ENCODE measurements around the gene SERPINB13.
"Not testable (repeated sequence)": the region's sequence is repeated elsewhere in the genome, so short reads cannot be mapped to it uniquely, and the experiment has no call there.

Gene SERPINB13

DNA sequence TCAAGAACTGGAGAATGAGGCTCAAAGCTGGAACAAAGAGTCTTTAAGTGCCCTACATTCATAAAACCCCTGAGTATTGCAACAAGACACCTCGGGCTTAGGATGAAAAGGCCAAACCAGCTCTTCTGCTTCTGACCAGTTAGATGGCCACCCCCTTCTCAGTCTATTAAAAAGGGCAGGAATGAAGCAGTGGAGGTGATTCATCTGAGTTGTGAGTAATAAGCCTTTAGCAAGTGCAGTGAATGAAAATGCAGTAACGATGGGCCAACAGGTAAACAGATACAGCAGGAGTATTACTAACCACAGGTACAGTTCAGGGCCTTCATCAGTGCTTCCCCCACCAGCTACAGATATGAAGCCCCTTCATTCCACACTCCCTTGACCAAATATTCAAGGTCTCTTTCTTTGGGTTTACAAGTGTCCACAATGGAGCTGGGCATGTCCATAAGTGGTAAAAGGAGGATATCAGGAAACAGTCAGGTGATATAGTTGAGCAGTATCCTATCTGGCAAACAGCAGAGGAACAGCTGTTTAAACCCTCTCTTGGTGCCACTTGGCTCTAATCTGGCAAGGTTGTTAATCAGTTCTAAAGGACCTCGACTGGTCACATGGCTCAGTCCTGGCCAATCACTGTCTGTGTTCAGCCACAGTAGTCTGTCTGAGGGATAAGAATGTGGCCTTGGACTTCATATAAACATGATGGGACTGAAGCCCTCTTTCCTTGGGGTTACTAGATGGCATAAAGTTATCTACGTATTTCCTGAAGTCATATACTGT is 17.8 kb downstream of the SERPINB13 start:
- H3K36me3 Mint-ChIP-seq (ENCODE audit: low read depth) = no peaks in the 10 kb centered on the region
- DNase-seq (no peak), ATAC-seq (no peak)
- no peak overlapping the region for H3K4me3 Mint-ChIP-seq
- no peaks in the 10 kb centered on the region for H3K9me3 Mint-ChIP-seq
- peaks cover 4% of the 10 kb centered on the region for H3K27me3 Mint-ChIP-seq
- no peaks in the 10 kb centered on the region for H3K4me1 Mint-ChIP-seq
- H3K27ac Mint-ChIP-seq = no peak overlapping the region

DNA sequence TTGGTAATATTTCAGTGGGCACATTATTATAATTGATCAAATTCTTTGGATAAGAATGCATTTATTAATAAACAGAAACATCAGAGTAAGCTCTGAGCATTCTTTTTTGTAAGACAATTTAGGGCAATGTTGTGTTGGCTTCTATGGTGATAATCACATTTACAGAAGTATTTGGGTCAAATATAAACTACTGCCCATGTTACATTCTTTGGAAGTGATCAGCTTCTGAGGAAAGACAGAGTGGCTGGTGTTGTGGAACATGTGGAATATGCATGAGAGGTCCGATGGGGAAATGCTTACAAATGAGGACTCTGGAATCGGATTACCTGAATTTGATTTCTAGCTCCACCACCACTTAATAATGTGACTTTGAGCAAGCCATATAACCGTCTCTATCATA is 19.4 kb downstream of the SERPINB13 start:
- ATAC-seq = no peak
- H3K9me3 Mint-ChIP-seq = no peaks in the 10 kb centered on the region
- H3K4me3 Mint-ChIP-seq = no peak overlapping the region
- peaks cover 4% of the 10 kb centered on the region for H3K27me3 Mint-ChIP-seq
- H3K4me1 Mint-ChIP-seq = no peaks in the 10 kb centered on the region
- H3K27ac Mint-ChIP-seq = no peak overlapping the region
- H3K36me3 Mint-ChIP-seq (ENCODE audit: low read depth) = no peaks in the 10 kb centered on the region
- DNase-seq = no peak

DNA sequence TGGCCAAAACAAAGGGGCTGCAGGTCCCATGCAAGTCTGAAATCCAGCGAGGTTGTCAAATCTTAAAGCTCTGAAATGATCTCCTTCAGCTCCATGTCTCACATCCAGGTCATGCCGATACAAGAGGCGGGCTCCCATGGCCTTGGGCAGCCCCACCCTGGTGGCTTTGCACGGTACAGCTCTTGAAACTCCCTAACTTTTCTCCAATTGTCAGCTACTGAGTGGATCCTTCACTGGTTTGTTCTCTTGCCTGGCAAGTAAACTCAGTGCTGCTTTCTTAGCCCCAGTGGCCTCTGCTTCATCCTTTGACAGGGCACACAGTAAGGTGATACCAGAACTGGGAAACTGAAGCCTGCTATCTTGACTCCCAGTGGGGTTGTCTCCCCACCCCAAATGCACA is 26.3 kb downstream of the SERPINB13 start:
- Mint-ChIP-seq H3K4me1 (no peaks in the 10 kb centered on the region), H3K27ac (no peak overlapping the region), H3K9me3 (no peaks in the 10 kb centered on the region), H3K4me3 (no peak overlapping the region), H3K27me3 (peaks cover 4% of the 10 kb centered on the region), H3K36me3 (ENCODE audit: low read depth) (no peaks in the 10 kb centered on the region)
- no peak for DNase-seq
- no peak for ATAC-seq

DNA sequence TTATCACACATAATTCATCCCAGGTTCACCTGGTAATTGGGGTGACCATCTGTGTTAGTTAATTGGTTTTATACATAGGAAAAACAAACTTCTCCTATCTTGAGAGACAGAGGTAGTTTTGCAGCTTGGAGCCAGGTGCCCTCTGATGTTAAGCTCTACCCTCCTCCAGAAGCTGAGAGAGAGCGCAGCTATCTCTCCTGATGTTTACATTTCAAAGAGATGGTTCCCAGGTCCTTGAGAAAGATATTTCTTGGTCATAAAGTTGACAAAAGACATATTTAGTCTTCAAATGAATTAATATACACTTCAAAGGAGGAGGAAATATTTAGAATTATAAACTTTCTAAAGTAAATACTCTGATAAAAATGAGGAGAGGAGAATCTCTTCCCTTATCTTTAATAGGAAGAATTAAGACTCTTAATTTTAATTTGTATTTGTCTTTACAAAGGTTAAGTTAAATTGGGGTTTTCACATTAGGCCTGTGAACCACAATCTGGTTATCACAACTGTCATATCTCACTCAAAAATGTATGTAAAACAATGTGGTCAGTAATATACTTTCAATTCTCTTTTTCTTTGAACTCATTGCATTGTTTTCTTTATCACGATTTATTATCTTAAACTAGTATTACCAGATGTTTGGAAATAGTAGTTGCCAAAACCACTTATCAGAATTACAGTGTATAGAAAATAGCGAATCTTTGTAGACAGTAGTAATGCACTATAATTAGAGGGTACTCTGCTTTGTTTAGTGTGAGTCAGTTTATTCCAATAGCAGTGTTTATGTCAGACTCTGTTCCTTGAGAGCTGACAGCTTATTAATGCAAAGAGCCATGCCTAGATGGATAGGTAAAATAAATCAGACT is 30.1 kb downstream of the SERPINB13 start:
- Mint-ChIP-seq H3K4me3 (no peak overlapping the region), H3K36me3 (ENCODE audit: low read depth) (no peaks in the 10 kb centered on the region), H3K27ac (no peak overlapping the region), H3K9me3 (peaks cover 9% of the 10 kb centered on the region), H3K27me3 (peaks cover 4% of the 10 kb centered on the region), H3K4me1 (no peaks in the 10 kb centered on the region)
- DNase-seq (no peak), ATAC-seq (no peak)

DNA sequence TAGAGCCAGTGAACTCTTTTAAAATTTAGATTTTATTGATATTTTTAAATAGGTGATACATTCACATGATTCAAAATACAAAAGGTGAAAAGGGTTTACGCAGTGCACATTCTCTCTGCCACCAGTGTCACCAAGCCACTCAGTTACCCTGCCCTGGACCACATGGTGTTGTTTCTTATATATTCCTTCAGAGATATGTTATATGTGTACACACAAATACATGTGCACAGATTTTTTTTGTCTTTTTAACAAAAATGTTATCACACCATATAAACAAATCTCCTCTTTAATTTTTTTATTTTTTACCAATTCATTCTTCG is 30.7 kb downstream of the SERPINB13 start:
- no peak for ATAC-seq
- Mint-ChIP-seq H3K27ac (no peak overlapping the region), H3K4me1 (no peaks in the 10 kb centered on the region), H3K4me3 (no peak overlapping the region), H3K9me3 (peaks cover 9% of the 10 kb centered on the region), H3K36me3 (ENCODE audit: low read depth) (no peaks in the 10 kb centered on the region), H3K27me3 (peaks cover 1% of the 10 kb centered on the region)
- no peak for DNase-seq

DNA sequence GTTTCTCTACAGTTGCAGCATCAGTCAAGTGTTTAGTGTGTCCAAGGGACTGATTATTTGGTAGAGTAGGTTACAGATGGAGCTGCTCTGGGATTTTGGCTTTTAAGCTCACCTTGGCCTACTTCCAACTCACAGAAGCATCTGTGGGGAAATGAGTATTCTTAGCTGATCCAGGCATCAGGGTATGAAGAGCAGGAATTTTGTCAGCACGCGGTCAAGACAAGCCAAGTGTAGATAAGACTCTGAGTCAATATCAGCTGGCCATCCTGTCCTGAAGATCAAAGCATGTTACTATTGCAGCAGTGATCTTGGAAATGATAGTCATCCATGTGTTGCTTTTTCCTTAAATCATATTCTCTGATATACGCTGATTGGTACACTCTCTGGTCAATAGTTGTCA is 32.5 kb downstream of the SERPINB13 start:
- no peak for ATAC-seq
- Mint-ChIP-seq H3K27me3 (no peaks in the 10 kb centered on the region), H3K9me3 (peaks cover 23% of the 10 kb centered on the region), H3K4me1 (no peaks in the 10 kb centered on the region), H3K27ac (no peak overlapping the region), H3K36me3 (ENCODE audit: low read depth) (no peaks in the 10 kb centered on the region), H3K4me3 (no peak overlapping the region)
- no peak for DNase-seq

DNA sequence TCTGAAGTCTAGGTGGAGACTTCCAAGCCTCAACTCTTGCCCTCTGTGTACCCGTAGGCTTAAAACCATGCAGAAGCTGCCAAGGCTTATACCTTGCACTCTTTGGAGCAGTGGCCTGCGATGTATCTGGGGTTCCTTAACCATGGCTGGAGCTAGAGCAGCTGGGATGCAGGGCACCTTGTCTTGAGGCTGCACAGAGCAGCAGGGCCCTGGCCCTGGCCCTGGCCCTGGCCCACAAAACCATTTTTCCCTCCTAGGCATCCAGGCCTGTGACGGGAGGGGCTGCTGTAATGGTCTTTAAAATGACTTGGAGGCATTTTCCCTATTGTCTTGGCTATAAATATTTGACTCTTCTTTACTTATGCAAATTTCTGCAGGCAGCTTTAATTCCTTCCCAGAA is 37.7 kb downstream of the SERPINB13 start:
- Mint-ChIP-seq H3K4me1 (no peaks in the 10 kb centered on the region), H3K4me3 (no peak overlapping the region), H3K9me3 (peaks cover 46% of the 10 kb centered on the region), H3K27ac (no peak overlapping the region), H3K36me3 (ENCODE audit: low read depth) (no peaks in the 10 kb centered on the region), H3K27me3 (no peaks in the 10 kb centered on the region)
- no peak for DNase-seq
- ATAC-seq = no peak

DNA sequence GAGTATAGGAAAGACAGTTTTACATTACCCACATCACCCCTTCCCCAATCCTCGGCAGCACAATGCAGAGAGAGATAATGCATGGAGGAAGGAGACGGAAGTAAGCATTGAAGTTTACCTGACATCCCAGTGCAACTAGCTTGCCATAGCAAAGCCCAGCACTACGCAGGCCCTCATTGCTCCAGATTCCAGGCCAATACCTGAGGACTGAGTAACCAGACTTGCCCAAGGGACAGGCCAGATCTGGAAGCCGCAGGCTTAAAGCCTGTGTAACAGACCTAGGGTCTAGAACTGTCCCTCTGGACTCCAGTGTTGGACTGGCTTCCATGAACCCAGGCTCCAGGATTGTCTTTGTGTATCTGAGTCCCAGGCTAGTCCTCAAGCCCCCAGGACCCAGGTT is 39.3 kb downstream of the SERPINB13 start:
- Mint-ChIP-seq H3K9me3 (peaks cover 43% of the 10 kb centered on the region), H3K27ac (no peak overlapping the region), H3K27me3 (no peaks in the 10 kb centered on the region), H3K4me1 (no peaks in the 10 kb centered on the region), H3K36me3 (ENCODE audit: low read depth) (no peaks in the 10 kb centered on the region), H3K4me3 (no peak overlapping the region)
- DNase-seq (no peak), ATAC-seq (no peak)

DNA sequence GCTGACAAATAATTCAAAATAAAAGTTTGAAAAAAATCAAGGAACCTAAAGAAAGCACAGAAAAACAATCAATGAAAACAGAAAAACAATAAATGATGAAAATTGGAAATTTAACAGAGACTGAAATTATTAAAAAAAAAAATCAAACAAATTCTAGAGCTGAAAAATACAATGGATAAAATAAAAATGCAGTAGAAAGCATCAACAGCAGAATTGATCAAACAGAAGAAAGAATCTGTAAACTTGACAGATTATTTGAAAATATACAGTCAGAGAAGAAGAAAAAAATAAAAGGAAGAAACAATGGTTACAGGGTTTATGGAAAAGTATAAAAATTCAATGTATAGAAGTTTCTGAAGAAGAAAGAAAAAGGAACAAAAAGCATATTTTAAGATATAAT is 40.7 kb downstream of the SERPINB13 start:
- no peak overlapping the region for H3K27ac Mint-ChIP-seq
- DNase-seq = no peak
- no peaks in the 10 kb centered on the region for H3K36me3 Mint-ChIP-seq (ENCODE audit: low read depth)
- no peaks in the 10 kb centered on the region for H3K4me1 Mint-ChIP-seq
- H3K27me3 Mint-ChIP-seq = no peaks in the 10 kb centered on the region
- H3K4me3 Mint-ChIP-seq = no peak overlapping the region
- ATAC-seq = no peak
- H3K9me3 Mint-ChIP-seq = peaks cover 43% of the 10 kb centered on the region

DNA sequence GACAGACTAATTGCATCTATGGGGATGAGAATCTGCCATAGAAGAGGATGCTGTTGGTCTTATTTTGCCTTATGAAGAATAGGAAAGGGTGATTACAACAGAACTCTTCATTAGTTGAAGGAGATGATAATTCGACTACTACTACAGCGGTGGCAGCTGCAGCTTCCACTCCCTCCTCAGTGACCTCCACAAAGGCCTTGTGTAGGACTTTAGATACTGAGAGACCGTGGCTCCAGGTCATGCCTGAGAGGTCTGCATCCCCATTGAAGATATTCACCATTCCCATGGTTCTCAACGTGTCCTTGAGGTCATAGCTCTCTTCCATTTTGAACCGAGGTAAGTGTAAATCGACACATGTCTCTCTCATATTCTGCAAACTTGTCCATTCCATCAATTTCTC is 50.6 kb downstream of the SERPINB13 start:
- no peaks in the 10 kb centered on the region for H3K9me3 Mint-ChIP-seq
- no peaks in the 10 kb centered on the region for H3K4me1 Mint-ChIP-seq
- no peaks in the 10 kb centered on the region for H3K27me3 Mint-ChIP-seq
- no peaks in the 10 kb centered on the region for H3K36me3 Mint-ChIP-seq (ENCODE audit: low read depth)
- no peak overlapping the region for H3K4me3 Mint-ChIP-seq
- H3K27ac Mint-ChIP-seq = no peak overlapping the region
- ATAC-seq (no peak), DNase-seq (no peak)

DNA sequence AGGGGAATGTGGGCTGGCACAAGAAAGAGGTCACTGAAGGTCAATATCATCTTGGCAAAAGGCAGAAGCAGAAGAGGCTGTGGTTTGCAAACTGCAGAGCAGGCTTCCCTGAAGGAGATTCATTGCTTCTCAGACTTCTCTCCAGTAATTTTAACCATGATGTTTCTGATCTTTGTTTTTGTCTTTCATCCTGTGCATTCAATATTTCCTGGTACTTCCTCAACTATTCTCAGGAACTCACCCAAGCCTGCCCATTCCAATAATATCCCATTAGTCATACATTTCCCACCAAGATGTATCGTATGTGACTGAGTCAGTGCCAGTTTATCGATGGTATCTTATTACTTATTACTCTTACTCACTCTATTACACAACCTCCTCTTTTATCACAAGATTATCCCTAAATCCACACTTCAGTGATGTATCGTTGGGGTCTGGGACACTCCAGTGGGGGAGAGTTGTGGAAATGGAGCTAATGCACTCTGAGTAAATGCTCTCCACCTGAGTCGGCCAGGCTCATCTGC is 54.1 kb downstream of the SERPINB13 start:
- not testable (repeated sequence) for H3K9me3 Mint-ChIP-seq; ATAC-seq; H3K27me3 Mint-ChIP-seq; H3K36me3 Mint-ChIP-seq (ENCODE audit: low read depth); H3K4me3 Mint-ChIP-seq; H3K27ac Mint-ChIP-seq; H3K4me1 Mint-ChIP-seq; DNase-seq

DNA sequence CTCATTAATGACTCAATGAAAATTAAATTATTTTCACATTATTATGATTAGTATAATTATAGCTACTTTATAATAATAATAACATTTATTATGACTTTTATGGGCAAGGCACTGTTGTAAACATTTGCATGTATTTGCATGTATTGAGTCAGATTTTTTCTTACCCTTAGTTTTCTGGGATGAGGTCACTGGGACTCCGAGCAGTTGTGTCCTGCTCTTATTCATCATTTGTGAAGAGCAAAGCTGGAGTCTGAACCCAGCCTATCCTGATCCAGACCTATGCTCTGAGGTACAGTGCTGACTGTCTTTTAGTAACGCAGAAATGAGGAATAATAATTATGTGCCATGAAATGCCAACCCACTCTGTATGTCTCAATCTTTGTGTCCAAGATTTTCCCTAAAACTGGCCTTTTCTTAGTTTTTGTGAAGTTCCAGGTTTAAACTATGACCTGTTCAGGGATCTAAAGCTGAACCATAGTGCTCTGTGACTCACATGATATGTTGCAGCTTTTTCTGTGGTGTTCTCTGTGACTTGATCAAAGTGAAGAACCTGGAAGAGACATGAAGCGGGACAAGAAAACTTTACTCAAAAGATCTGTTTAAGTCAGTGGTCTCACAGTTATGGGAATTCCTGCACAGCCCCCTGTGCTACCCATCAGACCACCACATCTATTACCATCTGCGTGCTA is 55.7 kb downstream of the SERPINB13 start:
- H3K9me3 Mint-ChIP-seq; H3K27ac Mint-ChIP-seq; H3K4me1 Mint-ChIP-seq; H3K36me3 Mint-ChIP-seq (ENCODE audit: low read depth); H3K4me3 Mint-ChIP-seq; H3K27me3 Mint-ChIP-seq; ATAC-seq; DNase-seq: not testable (repeated sequence)

DNA sequence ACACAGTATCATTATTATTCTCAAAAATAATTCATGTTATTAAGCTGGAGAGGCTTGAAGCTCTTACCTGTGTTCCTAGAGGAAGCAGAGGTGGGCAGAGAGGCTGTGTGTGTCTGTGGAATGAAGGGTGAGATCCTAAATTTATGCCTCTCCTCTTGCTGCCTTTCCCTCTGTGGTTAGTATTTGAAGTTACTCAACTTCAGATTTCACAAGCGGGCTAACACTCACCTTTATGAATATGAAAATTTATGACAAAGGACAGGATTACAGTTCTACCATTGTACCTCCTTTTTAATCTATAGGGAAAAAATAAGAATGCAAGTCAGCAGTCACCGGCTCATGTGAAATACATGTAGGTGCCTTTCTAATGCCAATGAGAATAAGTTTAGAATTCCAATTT is 57.0 kb downstream of the SERPINB13 start, which contains the start of gene SERPINB4:
SERPINB4 (minus strand) TSS at position 115 of the 400 bp plus-strand sequence. CDS start 679 bp downstream, outside the sequence.
- not testable (repeated sequence) for H3K27me3 Mint-ChIP-seq; DNase-seq; ATAC-seq; H3K4me1 Mint-ChIP-seq; H3K4me3 Mint-ChIP-seq; H3K36me3 Mint-ChIP-seq (ENCODE audit: low read depth); H3K9me3 Mint-ChIP-seq; H3K27ac Mint-ChIP-seq

DNA sequence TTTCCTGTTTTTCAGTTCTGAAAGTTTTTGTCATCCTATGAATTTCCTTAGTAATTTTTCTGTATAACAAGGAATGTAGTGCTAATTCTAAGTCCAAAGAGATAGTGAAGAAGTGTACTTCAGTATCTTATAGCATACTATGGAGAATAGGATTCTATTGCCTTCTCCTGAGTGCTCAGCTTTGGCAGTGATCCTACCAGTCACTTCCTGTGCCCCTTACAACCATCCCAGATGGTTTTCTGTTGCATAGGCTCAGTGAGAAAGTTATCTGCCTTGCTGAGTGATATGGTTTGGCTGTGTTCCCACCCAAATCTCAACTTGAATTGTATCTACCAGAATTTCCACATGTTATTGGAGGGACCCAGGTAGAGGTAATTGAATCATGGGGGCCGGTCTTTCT is 57.6 kb downstream of the SERPINB13 start:
- H3K27ac Mint-ChIP-seq; H3K36me3 Mint-ChIP-seq (ENCODE audit: low read depth); H3K4me3 Mint-ChIP-seq; DNase-seq; H3K27me3 Mint-ChIP-seq; H3K4me1 Mint-ChIP-seq; H3K9me3 Mint-ChIP-seq; ATAC-seq: not testable (repeated sequence)

DNA sequence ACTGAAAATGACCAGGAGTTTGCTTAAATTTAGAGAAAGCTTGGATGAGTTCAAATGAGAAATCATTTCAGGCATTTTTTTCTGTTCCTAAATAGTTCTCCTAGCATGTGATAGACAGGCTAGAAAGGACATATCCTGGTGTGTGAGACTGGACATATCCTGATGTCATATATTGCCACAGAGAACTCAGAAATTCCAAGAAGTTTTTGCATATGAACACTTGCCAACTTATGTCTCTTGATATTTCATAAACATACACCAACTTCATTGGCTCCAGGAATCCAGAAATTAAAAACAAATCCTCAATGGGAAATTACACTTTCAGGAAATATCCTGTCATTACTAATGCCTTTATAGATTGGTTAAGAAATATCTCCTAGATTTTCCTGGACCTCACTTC is 59.8 kb downstream of the SERPINB13 start:
- Mint-ChIP-seq H3K4me3 (no peak overlapping the region), H3K9me3 (no peaks in the 10 kb centered on the region), H3K27me3 (peaks cover 2% of the 10 kb centered on the region), H3K36me3 (ENCODE audit: low read depth) (no peaks in the 10 kb centered on the region), H3K4me1 (no peaks in the 10 kb centered on the region), H3K27ac (no peak overlapping the region)
- no peak for DNase-seq
- ATAC-seq = no peak

Measured in activated naive CD8-positive, alpha-beta T cell treated with anti-CD3 and anti-CD28 coated beads, Interleukin-2, amount 50 U/mL, for 24 hours (primary cell).